GM19397 (cell line): Measurements from ENCODE around the gene TRIM24.
A peak's percentile ranks its signal among the peaks of the same experiment; 100 is the strongest.
"Not testable (repeated sequence)": the region's sequence is repeated elsewhere in the genome, so short reads cannot be mapped to it uniquely, and the experiment has no call there.

Experiments
- ATAC-seq: cut with Tn5 transposase; IDR thresholded peaks from one replicate; pipeline ENCODE4 v1.9.1; 2021; ENCODE audit warnings: mild to moderate bottlenecking, moderate library complexity; ENCODE audit not compliant: unreplicated experiment

The TRIM24 gene

DNA sequence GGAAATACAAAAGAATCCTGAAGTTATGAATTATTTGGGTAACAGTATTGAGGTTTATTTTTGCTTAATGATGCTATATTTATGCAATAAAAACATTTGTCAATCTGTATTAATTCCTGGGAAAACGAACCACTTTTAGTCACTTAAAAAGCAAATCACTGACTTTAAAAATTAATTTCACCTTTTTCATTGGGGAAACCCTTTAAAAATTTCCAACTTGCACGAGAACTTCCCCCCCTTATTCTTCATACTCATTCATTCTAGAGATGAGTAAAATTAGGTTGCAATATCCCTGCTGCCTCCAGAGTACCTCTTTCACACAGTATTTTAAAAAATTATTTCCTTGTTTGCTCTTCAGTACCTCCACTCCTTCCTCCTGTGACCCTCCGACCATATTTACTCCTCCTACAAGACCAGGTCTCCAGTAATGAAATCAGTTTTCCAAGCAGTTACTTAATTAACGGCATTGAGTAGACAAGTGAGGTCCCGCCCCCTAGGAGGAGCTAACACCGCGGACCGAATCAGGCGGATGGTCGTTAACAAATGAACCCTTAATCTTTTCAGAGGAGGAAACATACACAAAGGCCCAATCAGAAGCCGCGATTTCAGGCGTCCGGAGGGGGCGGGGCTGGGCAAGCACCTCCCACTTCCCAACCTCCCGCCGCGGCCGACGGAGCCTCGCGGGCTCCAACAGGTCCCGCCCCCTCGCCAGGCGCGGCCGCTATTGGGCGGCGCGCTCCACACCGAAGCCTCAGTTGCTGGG lies 465 bp upstream of the TRIM24 start:
- ATAC-seq: peak; percentile 79

DNA sequence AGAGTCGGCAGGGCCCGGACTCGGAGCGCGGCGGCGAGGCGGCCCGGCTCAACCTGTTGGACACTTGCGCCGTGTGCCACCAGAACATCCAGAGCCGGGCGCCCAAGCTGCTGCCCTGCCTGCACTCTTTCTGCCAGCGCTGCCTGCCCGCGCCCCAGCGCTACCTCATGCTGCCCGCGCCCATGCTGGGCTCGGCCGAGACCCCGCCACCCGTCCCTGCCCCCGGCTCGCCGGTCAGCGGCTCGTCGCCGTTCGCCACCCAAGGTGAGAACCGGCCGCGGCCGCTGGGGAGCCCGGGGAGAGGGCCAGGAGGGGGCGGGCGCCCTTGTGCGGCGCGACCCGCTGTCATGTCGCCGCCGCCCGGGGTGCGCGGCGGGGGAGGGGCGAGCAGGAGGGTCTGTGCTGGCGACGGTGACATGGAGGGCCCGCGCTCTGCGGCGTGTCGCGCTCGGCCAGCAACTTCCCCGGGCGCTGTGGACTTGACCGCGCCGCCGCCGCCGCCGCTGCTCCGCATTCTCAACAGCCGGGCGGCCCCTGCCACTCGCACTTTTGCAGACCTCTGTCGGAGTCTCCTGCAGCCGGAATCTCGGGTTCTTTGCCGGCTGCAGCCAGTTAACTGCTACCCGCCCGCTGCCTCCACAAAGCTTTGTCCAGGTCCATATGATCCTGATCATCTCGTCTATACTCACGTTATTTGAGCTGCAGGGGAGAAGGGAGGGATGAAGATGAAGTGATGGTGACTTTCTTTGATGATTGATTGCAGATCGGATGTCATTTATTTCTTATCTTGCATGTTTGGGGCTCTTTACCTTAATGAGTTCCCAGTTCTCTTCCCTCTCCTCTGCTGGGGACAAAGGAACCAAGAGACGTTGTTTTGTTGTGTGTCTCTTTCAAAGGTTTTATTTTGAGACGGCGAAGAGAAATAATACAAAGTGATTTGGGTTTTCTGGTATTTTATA lies 869 bp downstream of the TRIM24 start:
- ATAC-seq: peak; percentile 48

DNA sequence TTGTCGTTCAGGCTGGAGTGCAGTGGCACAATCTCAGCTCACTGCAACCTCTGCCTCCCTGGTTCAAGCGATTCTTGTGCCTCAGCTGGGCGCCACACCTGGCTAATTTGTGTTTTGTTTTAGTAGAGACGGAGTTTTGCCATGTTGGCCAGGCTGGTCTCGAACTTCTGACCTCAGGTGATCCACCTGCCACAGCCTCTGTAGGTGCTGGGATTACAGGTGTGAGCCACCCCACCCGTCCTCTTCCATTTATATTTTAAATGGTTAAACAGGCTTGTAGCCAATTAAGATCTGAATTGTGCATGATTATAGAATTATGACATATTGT lies 3.2 kb downstream of the TRIM24 start:
- not testable (repeated sequence) for ATAC-seq

DNA sequence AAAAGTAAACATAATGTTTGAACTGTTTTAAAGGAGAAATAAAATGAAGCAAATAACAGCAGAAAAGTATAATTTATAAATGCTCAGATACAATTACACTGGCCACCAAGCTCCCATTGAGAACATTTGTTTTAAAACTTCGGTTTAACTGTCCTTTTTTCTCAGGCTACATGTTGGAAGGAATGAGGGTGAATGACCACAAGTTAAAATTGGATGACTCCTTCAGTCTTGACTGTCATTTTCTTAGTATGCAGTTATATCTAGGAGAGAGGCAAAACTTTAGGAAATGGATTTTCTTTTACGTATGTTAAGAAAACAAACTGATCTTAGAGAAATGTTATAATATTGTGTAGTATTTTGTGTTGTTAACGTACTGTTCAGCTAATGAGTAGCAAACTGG lies 5.0 kb downstream of the TRIM24 start:
- ATAC-seq: no peak

DNA sequence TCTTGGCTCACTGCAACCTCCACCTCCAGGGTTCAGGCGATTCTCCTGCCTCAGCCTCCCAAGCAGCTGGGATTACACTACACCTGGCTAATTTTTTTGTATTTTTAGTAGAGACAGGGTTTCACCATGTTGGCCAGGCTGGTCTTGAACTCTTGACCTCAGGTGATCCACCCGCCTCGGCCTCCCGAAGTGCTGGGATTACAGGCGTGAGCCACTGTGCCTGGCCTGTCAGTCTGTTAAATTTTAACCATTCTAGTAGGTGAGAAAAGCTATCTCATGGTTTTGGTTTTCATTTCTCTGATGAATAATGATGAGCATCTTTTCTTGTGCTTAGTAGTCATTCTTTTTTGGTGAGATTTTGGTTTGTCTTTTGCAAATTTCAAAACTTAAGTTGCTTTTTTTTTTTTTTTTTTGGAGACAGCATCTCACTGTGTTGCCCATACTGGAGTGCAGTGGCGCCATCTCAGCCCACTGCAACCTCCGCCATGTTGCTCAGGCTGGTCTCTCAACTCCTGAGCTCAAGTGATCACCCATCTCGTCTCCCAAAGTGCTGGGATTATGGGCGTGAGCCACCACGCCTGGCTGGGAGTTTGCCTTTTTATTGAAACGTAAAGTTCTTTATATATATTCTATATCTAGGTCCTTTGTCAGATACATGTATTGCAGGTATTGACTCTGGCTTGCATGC lies 6.2 kb downstream of the TRIM24 start:
- peak; percentile 71 for ATAC-seq

DNA sequence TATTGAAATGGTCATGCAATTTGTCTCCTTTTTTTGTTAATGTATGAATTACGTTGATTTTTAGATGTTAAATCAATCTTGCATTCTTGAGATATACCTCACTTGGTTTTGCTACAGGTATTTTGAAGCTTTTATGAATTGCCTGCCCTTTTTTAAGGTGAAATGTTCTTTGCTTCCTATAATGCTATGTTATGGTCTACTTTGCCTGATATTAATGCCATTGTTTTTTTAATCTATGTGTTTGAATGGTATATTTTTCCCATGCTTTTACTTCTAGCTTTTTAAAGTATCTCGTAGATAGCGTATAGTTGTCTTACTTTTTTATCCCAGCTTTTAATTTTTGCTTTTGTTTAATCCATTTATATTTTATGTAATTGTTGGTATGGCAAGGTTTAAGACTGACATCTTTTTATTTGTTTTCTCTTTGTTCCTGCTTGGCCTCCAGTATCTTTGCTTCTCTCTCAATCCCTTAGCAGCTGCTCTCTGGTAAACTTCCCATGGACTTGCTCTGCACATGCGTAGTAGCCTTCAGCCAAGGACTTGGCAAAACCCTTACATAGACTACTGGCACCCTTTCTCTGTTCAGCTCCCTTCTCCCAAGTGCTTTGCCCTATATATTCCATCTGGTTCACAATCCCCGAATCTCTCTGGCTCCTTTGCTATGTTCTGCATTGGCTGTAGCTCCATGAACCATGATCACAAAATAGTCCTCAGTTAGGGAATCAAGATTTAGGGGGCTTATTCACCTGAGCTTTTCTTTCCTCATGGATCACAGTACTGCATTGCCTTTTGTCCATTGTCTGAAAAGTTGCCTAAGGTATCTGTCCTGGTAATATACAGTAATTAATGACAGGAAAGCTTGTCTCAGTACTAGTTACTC lies 8.4 kb downstream of the TRIM24 start:
- ATAC-seq: no peak

DNA sequence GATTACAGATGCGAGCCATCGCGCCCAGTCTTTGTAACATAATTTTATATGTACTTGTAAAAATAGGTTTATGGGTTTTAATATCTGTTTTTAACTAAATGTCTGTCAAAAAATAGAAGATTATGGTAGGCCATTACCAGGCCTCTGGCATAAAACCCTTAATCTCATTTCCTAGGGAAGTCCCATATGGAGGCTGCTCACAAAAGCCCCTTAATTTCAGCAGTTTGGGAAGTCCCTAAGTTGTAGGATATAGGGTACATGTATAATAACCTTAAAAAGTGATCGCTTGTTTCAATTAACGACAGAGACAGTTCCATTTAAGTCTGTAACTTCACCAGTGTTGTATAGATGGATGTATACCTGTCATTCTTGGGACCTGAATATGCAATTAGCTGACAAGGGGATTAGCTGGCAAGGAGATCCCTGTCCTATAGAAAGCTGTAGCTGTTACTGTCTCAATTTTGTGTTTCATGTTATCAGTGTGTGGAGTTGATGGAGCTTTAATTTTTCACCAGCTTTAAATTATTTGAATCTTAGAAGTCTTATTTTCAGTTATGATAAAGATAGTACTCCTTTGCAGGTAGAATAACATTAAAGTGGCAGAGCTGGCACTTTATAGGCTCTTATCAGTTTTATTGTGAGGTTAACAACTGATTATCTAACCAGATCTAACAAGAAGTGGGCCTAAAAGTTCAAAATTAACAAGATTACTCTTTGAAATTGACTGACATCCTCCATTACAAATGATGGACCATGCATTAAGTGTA lies 10.5 kb downstream of the TRIM24 start:
- no peak for ATAC-seq

DNA sequence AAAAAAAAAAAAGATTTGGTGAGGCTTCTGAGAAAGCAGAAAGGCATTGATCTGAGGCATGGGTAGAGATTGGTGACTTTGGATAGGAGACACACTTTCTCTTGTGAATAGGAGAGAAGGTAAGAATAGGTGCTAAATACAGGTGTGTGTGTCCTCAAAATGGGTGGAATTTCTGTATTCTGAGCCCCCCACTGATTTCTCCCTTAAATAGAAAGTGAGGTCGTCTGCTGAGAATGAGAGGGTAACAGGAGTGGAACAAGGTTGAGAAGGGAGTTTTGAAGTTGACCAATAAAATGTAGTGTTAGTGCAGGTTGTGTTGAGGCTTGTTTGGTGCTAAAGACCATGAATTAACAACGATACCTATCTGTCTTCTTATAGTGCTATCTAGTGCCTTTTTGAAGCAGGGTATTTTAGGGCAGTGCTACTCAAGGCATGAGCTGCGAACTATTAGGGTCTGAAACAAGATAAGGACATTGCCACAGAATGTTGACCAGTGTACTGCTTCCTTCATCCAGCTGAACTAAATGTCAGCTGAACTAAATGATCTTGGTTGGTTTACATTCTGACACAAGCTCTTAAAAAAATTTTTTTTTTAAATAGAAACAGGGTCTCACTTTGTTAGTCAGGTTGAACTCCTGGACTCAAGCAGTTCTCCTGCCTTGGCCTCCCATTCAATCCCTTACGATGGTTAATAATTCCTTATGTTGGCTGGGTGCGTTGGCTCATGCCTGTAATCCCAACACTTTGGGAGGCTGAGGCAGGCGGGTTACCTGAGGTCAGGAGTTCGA lies 12.4 kb downstream of the TRIM24 start:
- no peak for ATAC-seq

DNA sequence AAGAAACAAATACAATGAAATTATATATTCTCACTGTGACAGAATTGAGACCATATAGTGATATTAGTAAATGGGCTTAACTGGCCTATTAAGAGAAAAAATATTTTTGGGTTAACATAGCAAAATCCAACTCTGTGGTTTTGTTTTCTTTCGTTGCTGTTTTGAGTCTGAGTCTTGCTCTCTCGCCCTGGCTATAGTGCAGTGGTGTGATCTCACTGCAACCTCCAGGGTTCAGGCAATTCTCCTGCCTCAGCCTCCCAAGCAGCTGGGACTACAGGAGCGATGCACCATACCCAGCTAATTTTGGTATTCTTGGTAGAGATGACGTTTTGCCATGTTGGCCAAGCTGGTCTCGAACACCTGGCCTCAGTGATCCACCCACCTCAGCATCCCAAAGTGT lies 15.3 kb downstream of the TRIM24 start:
- no peak for ATAC-seq

DNA sequence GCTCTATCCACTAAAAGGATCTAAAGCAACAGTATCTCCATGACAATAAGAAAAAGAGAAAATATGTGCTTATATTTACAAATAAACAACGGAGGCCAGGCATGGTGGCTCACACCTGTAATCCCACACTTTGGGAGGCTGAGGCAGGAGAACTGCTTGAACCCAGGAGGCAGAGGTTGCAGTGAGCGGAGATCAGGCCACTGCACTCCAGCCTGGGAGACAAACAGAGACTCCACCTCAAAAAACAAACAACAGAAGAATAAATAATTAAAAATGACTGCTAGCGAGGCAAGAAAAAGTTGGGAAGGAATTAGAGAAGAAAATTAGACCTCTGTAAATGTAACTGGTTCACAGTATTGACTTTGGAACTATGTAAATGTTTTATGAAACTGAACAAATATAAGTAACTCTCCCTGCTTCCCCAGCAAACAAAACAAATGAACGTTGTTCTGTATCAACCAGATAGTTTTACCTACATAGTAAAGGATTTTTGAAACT lies 17.1 kb downstream of the TRIM24 start:
- no peak for ATAC-seq

DNA sequence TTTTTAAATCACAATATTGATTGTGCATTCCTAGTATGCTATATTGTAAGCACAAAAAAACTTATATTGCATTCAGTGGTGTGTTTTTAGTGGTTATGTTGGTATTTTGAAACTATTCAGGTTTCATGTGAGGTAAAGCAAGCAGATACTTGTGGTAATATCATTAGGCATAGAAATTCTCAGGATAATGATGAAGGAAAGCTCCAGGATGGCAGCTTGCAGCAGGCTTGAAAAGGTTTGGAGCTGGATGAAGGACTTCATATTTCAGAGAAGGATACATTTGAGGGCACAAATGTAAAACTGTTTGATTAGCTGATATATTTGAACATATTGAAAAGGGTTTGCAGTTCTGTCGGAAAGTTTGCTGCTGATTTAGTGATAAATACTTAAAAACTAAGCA lies 17.5 kb downstream of the TRIM24 start:
- no peak for ATAC-seq

DNA sequence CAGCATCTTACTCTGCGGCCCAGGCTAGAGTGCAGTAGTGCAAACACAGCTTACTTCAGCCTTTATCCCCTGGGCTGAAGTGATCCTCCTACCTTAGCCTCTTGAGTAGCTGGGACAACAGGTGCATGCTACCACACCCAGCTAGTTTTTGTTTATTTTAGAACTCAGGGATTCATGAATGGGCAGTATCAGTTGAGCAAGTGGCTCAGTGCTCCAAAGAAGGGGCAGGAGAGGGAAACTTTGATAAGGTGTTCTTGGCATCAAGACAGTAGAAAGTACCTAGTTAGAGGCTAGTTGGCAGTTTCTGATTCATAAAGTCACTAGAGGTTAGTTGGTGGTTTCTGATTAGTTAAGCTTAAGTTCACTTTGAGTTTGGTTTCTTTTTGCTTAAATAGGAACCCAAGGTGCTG lies 18.4 kb downstream of the TRIM24 start:
- peak; percentile 78 for ATAC-seq

DNA sequence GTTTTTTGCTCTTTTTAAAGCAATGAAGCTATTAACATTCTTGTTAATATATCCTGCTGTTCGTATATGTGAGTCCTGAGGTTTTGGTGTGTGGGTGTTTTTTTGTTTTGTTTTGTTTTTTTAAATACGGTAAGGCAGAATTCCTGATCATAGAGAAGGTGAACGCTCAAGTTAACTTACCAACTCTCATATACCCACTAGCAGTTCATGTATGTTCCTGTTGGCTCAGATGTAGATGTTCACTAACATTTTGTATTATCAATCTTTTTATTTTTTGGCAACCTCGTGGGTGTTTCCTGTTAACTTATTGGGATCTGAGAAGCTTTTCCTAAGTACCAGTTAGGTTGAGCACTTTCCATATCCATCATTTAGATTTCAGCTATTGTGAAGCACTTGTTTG lies 20.5 kb downstream of the TRIM24 start:
- no peak for ATAC-seq

DNA sequence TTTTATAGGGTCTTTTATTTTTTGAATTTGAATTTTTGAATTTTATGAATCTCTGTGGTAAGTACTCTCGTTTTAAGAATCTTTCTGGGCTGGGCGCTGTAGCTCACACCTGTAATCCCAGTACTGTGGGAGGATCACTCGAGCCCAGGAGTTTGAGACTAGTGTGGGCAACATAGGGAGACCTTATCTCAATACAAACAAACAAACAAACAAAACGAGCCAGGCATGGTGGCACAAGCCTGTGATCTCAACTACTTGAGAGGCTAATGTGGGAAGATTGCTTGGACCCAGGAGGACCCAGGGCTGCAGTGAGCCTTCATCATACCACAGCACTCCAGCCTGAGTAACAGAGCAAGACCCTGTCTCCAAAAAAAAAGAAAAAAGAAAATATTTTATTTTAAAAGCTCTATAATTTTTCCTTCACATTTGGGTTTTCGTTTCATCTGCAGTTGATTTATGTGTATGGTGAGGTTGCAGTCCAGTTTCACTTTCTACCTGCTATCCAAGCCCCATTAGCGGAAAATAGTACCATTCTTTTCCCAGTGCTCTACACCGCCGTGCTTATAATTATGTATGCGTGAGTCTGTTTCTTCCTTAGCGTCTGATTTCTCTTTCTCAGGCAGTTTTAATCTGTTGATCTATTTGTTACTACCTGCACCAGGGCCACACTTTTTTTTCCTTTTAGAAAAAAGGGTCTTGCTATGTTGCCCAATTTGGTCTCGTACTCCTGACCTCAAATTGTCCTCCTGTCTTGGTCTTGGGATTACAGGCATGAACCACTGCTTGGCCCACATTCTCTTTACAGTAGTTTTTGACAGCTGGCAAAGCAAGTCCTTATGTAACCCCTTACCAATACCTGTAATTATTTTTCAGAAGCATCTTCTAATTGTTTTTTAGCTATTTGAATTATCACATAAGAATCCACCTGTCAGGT lies 21.7 kb downstream of the TRIM24 start:
- no peak for ATAC-seq

DNA sequence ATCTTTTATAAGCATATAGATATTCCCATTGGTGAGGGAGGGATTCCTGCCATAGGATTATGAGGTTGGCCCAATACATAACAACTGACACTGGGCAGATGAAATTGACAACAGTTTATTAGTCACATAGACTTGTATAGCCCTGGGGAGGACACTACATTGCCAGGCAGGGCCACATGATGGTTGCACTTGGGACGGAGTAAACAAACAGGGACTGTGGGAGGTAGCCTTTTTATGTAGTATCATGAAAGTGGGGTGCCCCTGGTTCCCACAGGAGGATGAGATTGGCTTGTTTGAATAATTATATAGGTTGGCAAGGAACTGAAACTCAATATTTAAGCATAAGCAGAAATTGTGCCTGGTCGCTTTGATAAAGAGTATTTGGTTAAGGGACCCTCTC lies 23.5 kb downstream of the TRIM24 start:
- no peak for ATAC-seq

DNA sequence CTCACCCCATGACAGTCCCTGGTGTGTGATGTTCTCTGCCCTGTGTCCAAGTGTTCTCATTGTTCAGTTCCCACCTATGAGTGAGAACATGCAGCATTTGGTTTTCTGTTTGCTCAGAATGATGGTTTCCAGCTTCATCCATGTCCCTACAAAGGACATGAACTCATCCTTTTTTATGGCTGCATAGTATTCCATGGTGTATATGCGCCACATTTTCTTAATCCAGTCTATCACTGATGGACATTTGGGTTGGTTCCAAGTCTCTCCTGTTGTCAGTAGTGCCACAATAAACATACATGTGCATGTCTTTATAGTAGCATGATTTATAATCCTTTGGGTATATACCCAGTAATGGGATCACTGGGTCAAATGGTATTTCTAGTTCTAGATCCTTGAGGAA lies 25.4 kb downstream of the TRIM24 start:
- ATAC-seq: not testable (repeated sequence)

DNA sequence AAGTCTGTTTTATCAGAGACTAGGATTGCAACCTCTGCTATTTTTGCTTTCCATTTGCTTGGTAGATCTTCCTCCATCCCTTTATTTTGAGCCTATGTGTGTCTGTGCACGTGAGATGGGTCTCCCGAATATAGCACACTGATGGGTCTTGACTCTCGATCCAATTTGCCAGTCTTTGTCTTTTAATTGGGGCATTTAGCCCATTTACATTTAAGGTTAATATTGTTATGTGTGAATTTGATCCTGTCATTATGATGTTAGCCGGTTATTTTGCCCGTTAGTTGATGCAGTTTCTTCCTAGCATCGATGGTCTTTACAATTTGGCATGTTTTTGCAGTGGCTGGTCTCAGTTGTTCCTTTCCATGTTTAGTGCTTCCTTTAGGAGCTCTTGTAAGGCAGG lies 29.1 kb downstream of the TRIM24 start:
- ATAC-seq: not testable (repeated sequence)
